GM21423 (cell line): Measurements from ENCODE around the gene ATG101.
A peak's percentile ranks its signal among the peaks of the same experiment; 100 is the strongest.

Source experiments
- ATAC-seq: cut with Tn5 transposase; IDR thresholded peaks from one replicate; pipeline ENCODE4 v1.9.1; 2021; ENCODE audit warnings: mild to moderate bottlenecking, moderate library complexity; ENCODE audit not compliant: unreplicated experiment

The ATG101 gene

GRCh38 chr12:52069327-52070184, at the start of gene ATG101:
Gene ATG101, plus strand, starts transcription at chr12:52069978. Its CDS starts 3,673 bp downstream, at chr12:52073651.
- ATAC-seq = peak; percentile 95

GRCh38 chr12:52020539-52021336, 49.0 kb upstream of the ATG101 start:
- ATAC-seq = no peak

- ATAC-seq = no peak
Observed at GRCh38 chr12:52022841-52023181, 47.0 kb upstream of the ATG101 start.

- ATAC-seq = peak; percentile 44
Observed at GRCh38 chr12:52023182-52023975, 46.4 kb upstream of the ATG101 start.

GRCh38 chr12:52023976-52024688, 45.6 kb upstream of the ATG101 start:
- ATAC-seq = no peak

- ATAC-seq = no peak
Observed at GRCh38 chr12:52024845-52025230, 44.9 kb upstream of the ATG101 start.

GRCh38 chr12:52026263-52026662, 43.5 kb upstream of the ATG101 start:
- ATAC-seq = no peak

- no peak for ATAC-seq
Observed at GRCh38 chr12:52027085-52027843, 42.5 kb upstream of the ATG101 start.

- ATAC-seq = no peak
Observed at GRCh38 chr12:52029685-52030084, 40.1 kb upstream of the ATG101 start.

- no peak for ATAC-seq
Observed at GRCh38 chr12:52032446-52032803, 37.4 kb upstream of the ATG101 start.

GRCh38 chr12:52032804-52033445, 36.9 kb upstream of the ATG101 start:
- ATAC-seq = peak; percentile 89

- ATAC-seq = no peak
Observed at GRCh38 chr12:52033446-52034140, 36.2 kb upstream of the ATG101 start.

GRCh38 chr12:52035190-52035589, 34.6 kb upstream of the ATG101 start:
- no peak for ATAC-seq

GRCh38 chr12:52035926-52036325, 33.9 kb upstream of the ATG101 start:
- ATAC-seq = no peak

GRCh38 chr12:52036587-52037171, 33.1 kb upstream of the ATG101 start:
- ATAC-seq = peak; percentile 38

GRCh38 chr12:52037248-52037861, 32.4 kb upstream of the ATG101 start:
- ATAC-seq = no peak

GRCh38 chr12:52038447-52038846, 31.3 kb upstream of the ATG101 start:
- ATAC-seq = no peak

- no peak for ATAC-seq
Observed at GRCh38 chr12:52041035-52041434, 28.7 kb upstream of the ATG101 start.
